A549 (cell line): ENCODE results near the gene FUT7. TPM values are rescaled to one million over a fixed set of nuclear protein-coding genes. Genes with fewer than 3 reads are reported as not detected.
A peak's percentile ranks its signal among the peaks of the same experiment; 100 is the strongest.

Source experiments
- ATAC-seq, 2 experiments: fragments of 200-7000 bp in 1 of 2; fragments of >200 bp in 1 of 2; cut with Nextera tagmentation in 1 of 2; cut with Tn5 transposase in 1 of 2; 3 replicates each; pipeline versions ENCODE4 v1.8.0 to v1.9.1; 2018 to 2020; ENCODE audit warnings: mild to moderate bottlenecking in 1 of 2, moderate library complexity in 1 of 2
- CTCF ChIA-PET: fragments of 300-600 bp; sonication (Branson Sonifier 250); formaldehyde crosslinking; extraction: SDS; loops from one replicate; lab custom pipeline; 2021; ENCODE audit warnings: antibody characterized with exemption, inconsistent platforms; lab: Yijun Ruan, JAX
- POLR2A ChIA-PET: fragments of 350-600 bp; formaldehyde crosslinking; extraction: SDS; loops from one replicate; lab custom pipeline; 2021; ENCODE audit warnings: antibody characterized with exemption, inconsistent platforms; lab: Yijun Ruan, JAX
- DNase-seq, 2 experiments: peaks; one replicate each; pipeline versions ENCODE4 v3.0.0 to v3.0.0-alpha.2; 2011 to 2016; ENCODE audit warnings: low read depth in 1 of 2, low spot score in 1 of 2
- FAIRE-seq: peaks from 2 replicates; lab custom pipeline; 2011; peaks lifted over from hg19 to GRCh38; lab: Jason Lieb, UNC
- H3K27ac ChIP-seq, 2 experiments: fragments of >200 bp; sonication (Bioruptor Twin); formaldehyde crosslinking; 3 replicates each; pipeline ENCODE4 v1.5.1; 2016 to 2017
- H3K4me1 ChIP-seq: fragments of >200 bp; sonication (Bioruptor Twin); formaldehyde crosslinking; 3 replicates; pipeline ENCODE4 v1.6.1; 2016
- H3K4me2 ChIP-seq: fragments of >200 bp; sonication (Bioruptor Twin); formaldehyde crosslinking; 3 replicates; pipeline ENCODE4 v1.6.1; 2016
- H3K4me3 ChIP-seq: fragments of >200 bp; sonication (Bioruptor Twin); formaldehyde crosslinking; 3 replicates; pipeline ENCODE4 v1.5.1; 2016
- H3K9me3 ChIP-seq: fragments of >200 bp; sonication (Bioruptor Twin); formaldehyde crosslinking; 3 replicates; pipeline ENCODE4 v1.6.1; 2016
- CBX8 ChIP-seq: fragments of 200-600 bp; sonication (generic); IDR thresholded peaks from 2 replicates; pipeline ENCODE4 v1.6.1; 2016
- FOXS1 ChIP-seq: fragments of 250-450 bp; sonication (Bioruptor Pico); IDR thresholded peaks from 2 replicates; pipeline ENCODE4 v1.5.0; 2020; ENCODE audit warnings: mild to moderate bottlenecking, moderate library complexity
- JUN ChIP-seq, 2 experiments: fragments of >200 bp; sonication (Bioruptor Twin); formaldehyde crosslinking; IDR thresholded peaks; 2 replicates in 1 of 2; 3 replicates in 1 of 2; pipeline ENCODE4 v1.6.1; 2016 to 2017
- JUNB ChIP-seq: fragments of >200 bp; sonication (Bioruptor Twin); formaldehyde crosslinking; IDR thresholded peaks from 2 replicates; pipeline ENCODE4 v1.6.1; 2016
- KDM5A ChIP-seq: fragments of 200-600 bp; sonication (generic); IDR thresholded peaks from 2 replicates; pipeline ENCODE4 v1.6.1; 2016; ENCODE audit warnings: antibody characterized with exemption, mild to moderate bottlenecking
- MAX ChIP-seq: IDR thresholded peaks from 2 replicates; pipeline ENCODE4 v1.6.1; 2012
- PHF8 ChIP-seq: fragments of 200-600 bp; sonication (generic); IDR thresholded peaks from 2 replicates; pipeline ENCODE4 v1.6.1; 2016; ENCODE audit warnings: low read depth, mild to moderate bottlenecking, antibody characterized with exemption, moderate library complexity, borderline replicate concordance
- POLR2A ChIP-seq: IDR thresholded peaks from 2 replicates; pipeline ENCODE4 v1.6.1; 2012; ENCODE audit warnings: mild to moderate bottlenecking, low read length
- RAD21 ChIP-seq, 2 experiments: fragments of >200 bp in 1 of 2; sonication (Bioruptor Twin) in 1 of 2; formaldehyde crosslinking in 1 of 2; IDR thresholded peaks in 1 of 2; conservative IDR thresholded peaks in 1 of 2; 2 replicates in 1 of 2; 3 replicates in 1 of 2; pipeline ENCODE4 v1.6.1; 2012 to 2018; ENCODE audit warnings: inconsistent platforms in 1 of 2
- RNF2 ChIP-seq: fragments of 200-600 bp; sonication (generic); IDR thresholded peaks from 2 replicates; pipeline ENCODE4 v1.6.1; 2016; ENCODE audit warnings: low read depth, mild to moderate bottlenecking, antibody characterized with exemption, moderate library complexity, borderline replicate concordance
- SMC3 ChIP-seq: fragments of >200 bp; sonication (Bioruptor Twin); formaldehyde crosslinking; IDR thresholded peaks from 3 replicates; pipeline ENCODE4 v1.6.1; 2018; ENCODE audit warnings: inconsistent platforms
- TFCP2L1 ChIP-seq: fragments of 250-450 bp; sonication (Bioruptor Pico); IDR thresholded peaks from 2 replicates; pipeline ENCODE4 v1.5.0; 2021; ENCODE audit warnings: mild to moderate bottlenecking
- WGBS: methylation state at CpG from one replicate; pipeline ENCODE4 v1.1.6; 2017; ENCODE audit errors: missing lambda C conversion rate; 5-methylcytosine and 5-hydroxymethylcytosine counted together
- polyA plus RNA-seq, 4 experiments: library from polyadenylated mRNA; depleted of rRNA in 3 of 4; stranded (reverse); fragments of >200 nt; fragmentation: RNase III in 1 of 4; extraction: RNeasy Plus Mini Kit Qiagen cat#74134 plus additional on column Dnase treatment in 1 of 4; gene quantifications; 2 replicates in 3 of 4; 3 replicates in 1 of 4; pipeline ENCODE4 v1.2.3, GENCODE V29; 2011 to 2017
- TF ChIP-seq, protein P1 (sequence below): fragments of >200 bp; sonication (Bioruptor Twin); formaldehyde crosslinking; IDR thresholded peaks from 3 replicates; pipeline ENCODE4 v1.5.1; 2016
- TF ChIP-seq, protein P2 (sequence below): IDR thresholded peaks from 2 replicates; pipeline ENCODE4 v1.6.1; 2012

The FUT7 gene
- polyA plus RNA-seq, 2 of the 4 experiments (the other 2 are of a cell fraction): not detected

DNA sequence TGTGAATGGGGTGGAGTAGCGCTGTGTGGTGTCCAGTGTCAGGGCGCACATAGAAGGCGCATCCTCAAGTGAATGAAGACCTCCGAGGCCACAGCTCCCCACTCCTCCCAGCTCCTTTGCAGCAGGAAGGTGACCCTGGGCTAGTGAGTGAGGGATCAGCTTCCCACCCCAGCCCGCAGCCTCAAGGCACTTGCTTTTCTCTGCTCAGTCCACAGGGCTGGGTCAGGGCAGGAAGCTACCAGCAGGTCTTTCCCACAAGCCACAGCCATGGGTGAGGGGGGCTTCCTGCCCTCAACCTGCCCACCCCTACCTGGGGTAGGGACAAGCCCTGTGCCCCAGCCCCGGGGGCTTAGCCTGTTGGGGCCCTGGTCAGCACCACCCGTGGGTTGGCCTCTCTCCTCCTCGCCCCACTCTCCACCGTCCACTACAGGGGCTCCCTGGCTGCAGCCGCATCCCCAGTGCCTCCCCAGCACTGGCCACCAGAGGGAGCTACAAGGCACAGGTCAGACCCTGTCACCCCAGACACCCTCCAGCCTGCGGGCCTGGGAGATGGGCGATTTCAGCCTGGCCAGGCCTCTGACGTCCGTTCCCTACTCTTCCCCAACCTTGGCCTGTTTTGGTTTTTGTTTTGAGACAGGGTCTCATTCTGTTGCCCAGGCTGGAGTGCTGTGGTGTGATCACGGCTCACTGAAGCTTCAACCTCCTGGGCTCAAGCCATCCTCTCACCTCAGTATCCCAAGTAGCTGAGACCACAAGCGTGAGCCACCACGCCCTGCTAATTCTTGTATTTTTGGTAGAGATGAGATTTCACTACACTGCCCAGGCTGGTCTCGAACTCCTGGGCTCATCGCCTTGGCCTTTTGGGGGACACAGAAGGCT lies 2.6 kb downstream of the FUT7 start:
- Histone ChIP-seq H3K4me1 (peaks cover 26% of the 10 kb centered on the region), H3K27ac (peak overlapping the region in 1 of 2 experiments; percentile 92; a peak in 4 of 6 replicates), H3K9me3 (no peaks in the 10 kb centered on the region), H3K4me3 (peak overlapping the region; percentile 74; the same call in 1 of the 3 replicates), H3K4me2 (peak overlapping the region; percentile 100)
- 22% methylated on average over 19 of the region's 19 CpGs for WGBS
- ChIA-PET POLR2A (interaction anchor here (1.0 to 1.9 kb wide), 4 partner anchors 17 to 100 kb away, joined by 3 to 8 read pairs (median 4); partner anchors contain the start of genes CLIC3, NPDC1 and PAXX), CTCF (interaction anchor here (0.5 to 20.4 kb wide), 83 partner anchors 8 to 341 kb away, joined by 3 to 282 read pairs (median 5); partner anchors contain the start of genes AJM1, ANAPC2, C8G and CLIC3)
- TF ChIP-seq RAD21 (conservative IDR thresholded peaks at IDR 0.05 in 1 of 2, IDR thresholded peaks at IDR 0.05 in 1 of 2) (peak in 1 of 2 experiments; percentile 49; a peak in 2 of 5 replicates), FOXS1 (CRISPR knock-in tag) (no peak), MAX (0 out of 2 replicates have a peak, but pooled peaks have one; percentile 23), JUN (IDR thresholded peaks at IDR 0.05) (no peak), SMC3 (peak; percentile 41; the same call in 2 of the 3 replicates), CBX8 (no peak)
- TF ChIP-seq, protein P1, sequence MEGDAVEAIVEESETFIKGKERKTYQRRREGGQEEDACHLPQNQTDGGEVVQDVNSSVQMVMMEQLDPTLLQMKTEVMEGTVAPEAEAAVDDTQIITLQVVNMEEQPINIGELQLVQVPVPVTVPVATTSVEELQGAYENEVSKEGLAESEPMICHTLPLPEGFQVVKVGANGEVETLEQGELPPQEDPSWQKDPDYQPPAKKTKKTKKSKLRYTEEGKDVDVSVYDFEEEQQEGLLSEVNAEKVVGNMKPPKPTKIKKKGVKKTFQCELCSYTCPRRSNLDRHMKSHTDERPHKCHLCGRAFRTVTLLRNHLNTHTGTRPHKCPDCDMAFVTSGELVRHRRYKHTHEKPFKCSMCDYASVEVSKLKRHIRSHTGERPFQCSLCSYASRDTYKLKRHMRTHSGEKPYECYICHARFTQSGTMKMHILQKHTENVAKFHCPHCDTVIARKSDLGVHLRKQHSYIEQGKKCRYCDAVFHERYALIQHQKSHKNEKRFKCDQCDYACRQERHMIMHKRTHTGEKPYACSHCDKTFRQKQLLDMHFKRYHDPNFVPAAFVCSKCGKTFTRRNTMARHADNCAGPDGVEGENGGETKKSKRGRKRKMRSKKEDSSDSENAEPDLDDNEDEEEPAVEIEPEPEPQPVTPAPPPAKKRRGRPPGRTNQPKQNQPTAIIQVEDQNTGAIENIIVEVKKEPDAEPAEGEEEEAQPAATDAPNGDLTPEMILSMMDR: peak; percentile 67
- ATAC-seq: peak; percentile 63 to 90
- peak; percentile 67 to 73 for DNase-seq
- no peak for FAIRE-seq

DNA sequence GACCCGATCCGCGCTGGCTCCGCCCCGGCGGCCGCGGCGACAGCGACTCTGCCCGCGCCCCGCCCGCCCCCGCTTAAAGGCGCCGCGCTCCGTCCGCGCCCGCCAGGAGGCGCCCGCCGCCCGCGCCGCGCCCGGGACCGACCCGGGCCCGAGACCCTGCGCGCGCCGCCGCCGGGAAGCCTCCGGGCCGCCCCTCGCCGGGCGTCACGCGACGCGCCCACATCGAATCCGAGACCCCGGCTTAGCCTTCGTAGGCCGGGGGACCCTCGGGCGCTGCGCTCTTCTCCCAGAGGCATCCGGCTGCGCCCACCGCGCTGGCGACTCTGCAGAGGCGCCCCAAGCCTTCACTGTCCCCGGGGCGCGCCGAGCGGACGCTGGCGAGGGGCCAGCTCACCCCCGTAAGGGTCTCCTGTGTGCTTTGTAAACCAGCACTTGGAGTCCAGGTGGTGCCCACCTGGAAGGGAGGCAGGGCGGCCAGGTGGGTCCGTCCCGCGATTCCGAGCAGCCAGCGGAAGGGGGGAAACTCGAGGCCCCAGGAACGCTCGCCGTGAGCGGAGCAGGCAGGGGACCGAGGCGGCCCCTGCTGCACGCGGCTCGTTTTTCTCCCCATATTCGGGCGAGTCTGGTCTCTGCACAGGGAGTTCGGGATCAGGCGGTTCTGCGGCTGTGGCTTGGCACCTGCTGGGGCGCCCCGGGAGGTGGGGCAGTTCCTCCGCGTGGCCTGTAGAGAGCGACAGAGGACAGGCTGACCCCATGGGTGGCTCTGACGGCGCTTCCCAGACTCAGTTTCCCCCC lies 3.4 kb downstream of the FUT7 start:
- DNase-seq (peak in 1 of 2 experiments; percentile 64), ATAC-seq (peak; percentile 49 to 69), FAIRE-seq (no peak)
- 0% methylated on average over 22 of the region's 98 CpGs for WGBS
- Histone ChIP-seq H3K4me1 (peaks cover 25% of the 10 kb centered on the region), H3K4me2 (peak overlapping the region; percentile 100), H3K9me3 (no peaks in the 10 kb centered on the region), H3K27ac (peak overlapping the region; percentile 82 to 92), H3K4me3 (peak overlapping the region; percentile 74)
- peak; percentile 58; the same call in 1 of the 2 replicates for TF ChIP-seq RNF2
- 0 out of 2 replicates have a peak, but pooled peaks have one; percentile 8 for TF ChIP-seq MAX
- TF ChIP-seq, protein P2, sequence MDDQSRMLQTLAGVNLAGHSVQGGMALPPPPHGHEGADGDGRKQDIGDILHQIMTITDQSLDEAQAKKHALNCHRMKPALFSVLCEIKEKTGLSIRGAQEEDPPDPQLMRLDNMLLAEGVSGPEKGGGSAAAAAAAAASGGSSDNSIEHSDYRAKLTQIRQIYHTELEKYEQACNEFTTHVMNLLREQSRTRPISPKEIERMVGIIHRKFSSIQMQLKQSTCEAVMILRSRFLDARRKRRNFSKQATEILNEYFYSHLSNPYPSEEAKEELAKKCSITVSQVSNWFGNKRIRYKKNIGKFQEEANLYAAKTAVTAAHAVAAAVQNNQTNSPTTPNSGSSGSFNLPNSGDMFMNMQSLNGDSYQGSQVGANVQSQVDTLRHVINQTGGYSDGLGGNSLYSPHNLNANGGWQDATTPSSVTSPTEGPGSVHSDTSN: no peak
- TF ChIP-seq POLR2A: 0 out of 2 replicates have a peak, but pooled peaks have one; percentile 0
- no peak for TF ChIP-seq TFCP2L1
- no peak for TF ChIP-seq KDM5A
- TF ChIP-seq PHF8: no peak
- TF ChIP-seq JUNB: no peak
- TF ChIP-seq, protein P1: peak; percentile 66
- POLR2A ChIA-PET: interaction anchor here (1.0 to 1.9 kb wide), 4 partner anchors 18 to 101 kb away, joined by 3 to 8 read pairs (median 4); partner anchors contain the start of genes CLIC3, NPDC1 and PAXX
- CTCF ChIA-PET: interaction anchor here (0.8 to 20.4 kb wide), 74 partner anchors 9 to 340 kb away, joined by 3 to 282 read pairs (median 5); partner anchors contain the start of genes AJM1, C8G, CLIC3 and CYSRT1
